Heart right ventricle (tissue), 16 donors: ENCODE results near the gene POC1B. TPM values are rescaled to one million over a fixed set of nuclear protein-coding genes. Genes with fewer than 3 reads are reported as not detected.

Source experiments
- ATAC-seq, 8 donors: fragments of 200-7000 bp; cut with Tn5 transposase; one replicate each; pipeline ENCODE4 v1.9.1; 2020; ENCODE audit warnings: mild to moderate bottlenecking in 8 of 8, moderate library complexity in 8 of 8, moderate number of reproducible peaks in 1 of 8
- DNase-seq, 2 donors: peaks; one replicate each; pipeline ENCODE4 v3.0.0-alpha.2; 2020
- H3K27ac ChIP-seq, 10 donors: fragments of 200-600 bp; sonication (generic) in 2 of 10; one replicate each; pipeline versions ENCODE4 v1.5.0 to v1.8.0; 2020 to 2022; ENCODE audit warnings: mild to moderate bottlenecking in 3 of 10
- H3K27me3 ChIP-seq, 7 donors: fragments of 200-600 bp; one replicate each; pipeline ENCODE4 v1.8.0; 2021 to 2022; ENCODE audit warnings: mild to moderate bottlenecking in 2 of 7
- H3K36me3 ChIP-seq, 9 donors: fragments of 200-600 bp; sonication (generic) in 1 of 9; one replicate each; pipeline versions ENCODE4 v1.5.0 to v1.8.0; 2020 to 2022; ENCODE audit warnings: mild to moderate bottlenecking in 2 of 9
- H3K4me1 ChIP-seq, 9 donors: fragments of 200-600 bp; sonication (generic) in 1 of 9; one replicate each; pipeline versions ENCODE4 v1.5.0 to v1.8.0; 2020 to 2022; ENCODE audit warnings: mild to moderate bottlenecking in 4 of 9
- H3K4me3 ChIP-seq, 10 donors: fragments of 200-600 bp; sonication (generic) in 2 of 10; one replicate each; pipeline versions ENCODE4 v1.5.0 to v1.8.0; 2020 to 2022; ENCODE audit warnings: mild to moderate bottlenecking in 7 of 10, moderate library complexity in 2 of 10
- H3K9me3 ChIP-seq, 11 donors: fragments of 200-600 bp in 10 of 11; sonication (generic) in 2 of 11; one replicate each; pipeline versions ENCODE4 v1.5.0 to v1.8.0; 2013 to 2022; ENCODE audit warnings: mild to moderate bottlenecking in 2 of 11, control low read depth in 1 of 11, moderate library complexity in 1 of 11
- WGBS, 2 donors: extraction: QIAGEN DNeasy Blood & Tissue Kit; methylation state at CpG; one replicate each; pipeline ENCODE4 v1.1.7; 2013; ENCODE audit warnings: inconsistent platforms in 1 of 2; 5-methylcytosine and 5-hydroxymethylcytosine counted together
- intact Hi-C, 10 donors: fragments of 100-400 bp; cut with DNase I; formaldehyde crosslinking; loops; one replicate each; pipeline versions ENCODE4 v1.11.1 to v1.14.2; 2022
- polyA plus RNA-seq, 2 donors: library from polyadenylated mRNA; stranded (reverse); fragments of 200-250 nt; gene quantifications; one replicate each; pipeline ENCODE4 v1.2.3, GENCODE V29; 2013
- total RNA-seq, 10 donors: library from RNA; stranded (reverse); fragmentation: NEBNext Ultra II Directional in 3 of 10; extraction: Animal tissue kit (Norgen Biotek cat#: 25700) in 3 of 10; gene quantifications; one replicate each; pipeline versions ENCODE4 v1.2.1 to v1.2.4, GENCODE V29; 2021 to 2023
- TF ChIP-seq, protein P1 (sequence below), 9 donors: fragments of 200-600 bp; sonication (generic) in 2 of 9; IDR thresholded peaks; one replicate each; pipeline versions ENCODE4 v1.5.0 to v1.8.0; 2021 to 2022; ENCODE audit warnings: antibody characterized with exemption in 9 of 9, mild to moderate bottlenecking in 5 of 9, moderate library complexity in 1 of 9
- donor health status: Arrhythmogenic right ventricular cardiomyopathy.
- donor health status: ischemic (EF 13 %, LVEDD 7.1; RV severe dilation, severe dysfunction).
- donor health status: healthy with polysubstance abuse.
- donor health status: DM: no; HTN: yes; CAD: no.
- donor health status: DM: no; HTN: no; CAD: no.
- donor health status: ischemic (EF 25% LVEDD 6.9; RV normal size, moderate dysfunction).
- donor health status: ischemic (EF 25% LVEDD 5.7; RV mildly dilated, moderate dysfunction).
- donor health status: healthy.
- donor health status: DM: yes; HTN: yes; CAD: no.
- donor health status: Ischemic cardiomyopathy.
- donor health status: ischemic (EF 35%, LVEDD 5.7; RV mildly dilated, moderate dysfunction).
- donor health status: nonischemic (EF 11% LVEDD 7.7; RV severe dilation, severe dysfunction).
- donor health status: DM: yes; HTN: yes; CAD: no.
- donor health status: PGD.
- donor health status: ischemic (EF 29% LVEDD 5.4; RV normal size, mild dysfunction).
- donor health status: nonischemic (EF 23%, LVEDD 6.1; RV moderate dilation, normal function).

Gene POC1B
- total and polyA plus RNA-seq, 12 donors, result 4.8 to 10.4 (median 8.0) TPM

DNA sequence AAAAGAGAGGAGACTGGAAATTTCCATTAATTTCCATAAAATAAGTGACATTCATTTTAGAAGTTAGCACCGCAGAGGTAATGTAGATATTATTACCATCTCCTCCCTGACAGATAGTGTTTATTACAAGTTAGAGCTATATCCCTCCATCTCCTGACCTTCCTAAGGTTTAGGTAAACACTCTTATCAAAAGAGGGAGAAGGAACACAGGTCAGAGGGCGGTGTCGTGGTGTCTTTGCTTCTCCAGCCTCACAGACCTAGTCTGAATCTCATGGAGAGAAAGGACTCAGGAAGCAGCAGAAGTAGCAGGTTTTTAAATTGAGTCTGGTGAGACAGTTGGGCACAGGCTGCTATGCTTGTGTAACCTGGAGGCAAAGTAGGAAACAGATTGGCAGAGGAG, 11.5 kb upstream of the POC1B start:
- Histone ChIP-seq H3K27me3 (no peaks in the 10 kb centered on the region), H3K9me3 (no peaks in the 10 kb centered on the region), H3K4me1 (peaks cover 0 to under 1% (median 0%) of the 10 kb centered on the region in 9 donors), H3K4me3 (no peak overlapping the region), H3K36me3 (no peaks in the 10 kb centered on the region), H3K27ac (no peak overlapping the region)
- DNase-seq (no peak), ATAC-seq (no peak)
- intact Hi-C loops, result no loop called here
- TF ChIP-seq, protein P1, sequence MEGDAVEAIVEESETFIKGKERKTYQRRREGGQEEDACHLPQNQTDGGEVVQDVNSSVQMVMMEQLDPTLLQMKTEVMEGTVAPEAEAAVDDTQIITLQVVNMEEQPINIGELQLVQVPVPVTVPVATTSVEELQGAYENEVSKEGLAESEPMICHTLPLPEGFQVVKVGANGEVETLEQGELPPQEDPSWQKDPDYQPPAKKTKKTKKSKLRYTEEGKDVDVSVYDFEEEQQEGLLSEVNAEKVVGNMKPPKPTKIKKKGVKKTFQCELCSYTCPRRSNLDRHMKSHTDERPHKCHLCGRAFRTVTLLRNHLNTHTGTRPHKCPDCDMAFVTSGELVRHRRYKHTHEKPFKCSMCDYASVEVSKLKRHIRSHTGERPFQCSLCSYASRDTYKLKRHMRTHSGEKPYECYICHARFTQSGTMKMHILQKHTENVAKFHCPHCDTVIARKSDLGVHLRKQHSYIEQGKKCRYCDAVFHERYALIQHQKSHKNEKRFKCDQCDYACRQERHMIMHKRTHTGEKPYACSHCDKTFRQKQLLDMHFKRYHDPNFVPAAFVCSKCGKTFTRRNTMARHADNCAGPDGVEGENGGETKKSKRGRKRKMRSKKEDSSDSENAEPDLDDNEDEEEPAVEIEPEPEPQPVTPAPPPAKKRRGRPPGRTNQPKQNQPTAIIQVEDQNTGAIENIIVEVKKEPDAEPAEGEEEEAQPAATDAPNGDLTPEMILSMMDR (IDR thresholded peaks at IDR 0.05), result no peak
- 89 to 90% methylated on average over 3 of the region's 3 CpGs for WGBS, 2 donors

DNA sequence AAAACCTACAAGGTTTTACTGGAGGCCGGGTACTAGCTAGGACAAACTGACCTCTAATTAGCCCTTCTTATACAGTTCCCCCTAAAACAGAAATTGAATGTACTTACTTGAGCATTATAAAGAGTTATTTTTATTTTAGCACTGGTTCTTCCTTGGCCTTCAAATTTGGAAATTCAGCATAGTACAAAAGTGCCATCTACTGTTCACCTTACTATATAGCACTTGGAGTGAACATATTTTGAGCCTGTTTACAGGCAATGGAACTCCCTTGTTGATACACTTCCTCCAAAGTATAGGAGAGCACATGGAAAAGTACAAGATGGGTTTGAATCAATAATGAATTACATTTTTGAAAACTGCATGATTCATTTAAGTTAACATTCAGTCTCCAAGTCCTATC, 3.9 kb upstream of the POC1B start:
- TF ChIP-seq, protein P1 (IDR thresholded peaks at IDR 0.05), result peak; percentile 44 to 84 (median 72)
- no peaks in the 10 kb centered on the region for H3K27me3 ChIP-seq
- ATAC-seq (no peak), DNase-seq (no peak)
- 44 to 46% methylated on average over 1 of the region's 1 CpG for WGBS, 2 donors
- no peak overlapping the region for H3K27ac ChIP-seq
- H3K36me3 ChIP-seq, result no peaks in the 10 kb centered on the region
- intact Hi-C loops, result loop anchor here in 9 of 10 donors (2.0 to 10.0 kb wide), 9 partner anchors 55 to 515 kb away; partner anchors contain the start of gene DUSP6 (in 4 of the 9)
- H3K4me1 ChIP-seq, result peaks cover 0 to 20% (median 12%) of the 10 kb centered on the region in 9 donors
- no peak overlapping the region for H3K4me3 ChIP-seq
- H3K9me3 ChIP-seq, result no peaks in the 10 kb centered on the region

DNA sequence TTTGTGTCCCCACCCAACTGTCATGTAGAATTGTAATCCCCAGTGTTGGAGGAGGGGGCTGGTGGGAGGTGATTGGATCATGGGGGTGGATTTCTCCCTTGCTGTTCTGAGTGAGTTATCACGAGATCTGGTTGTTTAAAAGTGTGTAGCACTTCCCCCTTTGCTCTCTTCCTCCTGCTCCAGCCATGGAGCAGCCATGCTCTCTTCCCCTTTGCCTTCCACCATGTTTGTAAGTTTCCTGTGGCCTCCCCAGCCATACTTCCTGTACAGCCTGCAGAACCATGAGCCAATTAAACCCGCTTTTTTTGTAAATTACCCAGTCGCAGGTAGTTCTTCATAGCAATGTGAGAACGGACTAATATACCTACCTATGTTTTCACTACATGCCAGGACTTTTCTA, 2.6 kb upstream of the POC1B start:
- ATAC-seq (no peak), DNase-seq (no peak)
- no peaks in the 10 kb centered on the region for H3K36me3 ChIP-seq
- H3K27me3 ChIP-seq, result no peaks in the 10 kb centered on the region
- WGBS, 2 donors, result 78 to 79% methylated on average over 4 of the region's 4 CpGs
- peaks cover 0 to 28% (median 20%) of the 10 kb centered on the region in 9 donors for H3K4me1 ChIP-seq
- intact Hi-C loops, result loop anchor here in 9 of 10 donors (2.0 to 10.0 kb wide), 9 partner anchors 54 to 514 kb away; partner anchors contain the start of gene DUSP6 (in 4 of the 9)
- no peak overlapping the region for H3K4me3 ChIP-seq
- no peak overlapping the region for H3K27ac ChIP-seq
- H3K9me3 ChIP-seq, result no peaks in the 10 kb centered on the region
- TF ChIP-seq, protein P1 (IDR thresholded peaks at IDR 0.05), result no peak

DNA sequence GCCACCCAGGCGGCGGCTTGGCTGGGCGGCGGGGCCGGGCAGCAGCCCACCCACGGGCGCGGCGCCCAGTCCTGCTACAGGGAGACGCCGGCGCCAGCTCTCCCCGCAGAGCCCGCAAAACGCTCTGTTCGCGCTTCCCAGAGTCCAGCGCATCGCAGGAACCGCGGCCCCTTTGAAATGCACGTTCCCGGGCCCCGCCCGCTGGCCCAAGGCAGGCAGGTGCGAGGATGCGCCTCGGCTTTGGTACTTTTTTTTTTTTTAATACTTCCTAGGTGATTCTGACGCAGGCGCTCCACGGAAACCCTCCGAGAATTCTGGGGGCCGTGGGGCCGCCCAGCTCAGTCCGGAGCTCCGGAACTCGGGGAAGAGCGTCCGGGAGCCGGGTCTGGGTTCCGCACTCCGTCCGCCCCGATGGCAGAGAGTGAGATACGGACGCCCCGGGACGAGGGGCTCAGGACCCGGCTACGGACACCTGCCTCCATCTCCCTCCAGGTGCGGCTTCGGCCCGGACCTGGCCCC, 483 bp downstream of the POC1B start:
- Histone ChIP-seq H3K27me3 (no peaks in the 10 kb centered on the region), H3K36me3 (peaks cover 0 to 10% (median 0%) of the 10 kb centered on the region in 9 donors), H3K27ac (peak overlapping the region; percentile 82 to 95 (median 92)), H3K9me3 (no peaks in the 10 kb centered on the region), H3K4me3 (peak overlapping the region; percentile 71 to 97 (median 92)), H3K4me1 (peaks cover 2 to 59% (median 44%) of the 10 kb centered on the region in 9 donors)
- ATAC-seq, result peak; percentile 12 to 71 (median 42)
- TF ChIP-seq, protein P1 (IDR thresholded peaks at IDR 0.05), result no peak
- intact Hi-C loops, result loop anchor here in 9 of 10 donors (2.0 to 10.0 kb wide), 11 partner anchors 51 to 511 kb away; partner anchors contain the start of gene DUSP6 (in 4 of the 9)
- DNase-seq, result peak; percentile 25 to 44
- WGBS, 2 donors, result 0% methylated on average over 53 of the region's 53 CpGs
